Dedifferentiated amniotic fluid mesenchymal stem cell (primary cell): ENCODE results near the gene ANXA3.
A peak's percentile ranks its signal among the peaks of the same experiment; 100 is the strongest.

Experiments used
- DNase-seq: peaks from one replicate; pipeline ENCODE4 v3.0.0-alpha.2; 2016; ENCODE audit errors: extremely low spot score

Gene ANXA3

DNA sequence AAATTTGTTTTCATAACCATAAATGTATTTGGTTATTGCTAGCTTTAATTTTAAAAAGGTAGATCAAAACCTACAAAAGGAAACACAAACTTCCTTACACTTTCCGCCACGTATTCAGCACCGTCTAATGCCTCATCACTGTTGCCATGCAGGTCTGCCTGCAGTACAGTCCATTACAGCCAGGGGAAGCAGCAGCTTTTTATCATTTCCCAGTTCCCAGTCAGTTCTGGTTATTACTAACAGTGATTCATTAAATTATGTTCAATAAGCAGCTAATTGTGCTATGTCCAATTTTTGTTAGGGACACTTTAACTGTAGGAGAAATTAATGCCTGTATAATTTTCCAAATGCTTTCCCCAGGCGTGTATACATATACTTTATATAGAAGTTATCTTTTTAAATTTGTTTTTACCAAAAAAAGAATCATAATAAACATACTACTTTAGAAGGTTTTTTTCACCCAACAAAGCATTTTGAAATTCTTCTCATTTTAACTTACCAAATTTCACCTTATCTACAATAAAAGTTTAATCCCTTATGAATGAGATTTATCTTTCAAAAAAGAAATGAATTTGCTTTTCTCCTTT, 93.3 kb downstream of the ANXA3 start:
- DNase-seq = peak; percentile 67

DNA sequence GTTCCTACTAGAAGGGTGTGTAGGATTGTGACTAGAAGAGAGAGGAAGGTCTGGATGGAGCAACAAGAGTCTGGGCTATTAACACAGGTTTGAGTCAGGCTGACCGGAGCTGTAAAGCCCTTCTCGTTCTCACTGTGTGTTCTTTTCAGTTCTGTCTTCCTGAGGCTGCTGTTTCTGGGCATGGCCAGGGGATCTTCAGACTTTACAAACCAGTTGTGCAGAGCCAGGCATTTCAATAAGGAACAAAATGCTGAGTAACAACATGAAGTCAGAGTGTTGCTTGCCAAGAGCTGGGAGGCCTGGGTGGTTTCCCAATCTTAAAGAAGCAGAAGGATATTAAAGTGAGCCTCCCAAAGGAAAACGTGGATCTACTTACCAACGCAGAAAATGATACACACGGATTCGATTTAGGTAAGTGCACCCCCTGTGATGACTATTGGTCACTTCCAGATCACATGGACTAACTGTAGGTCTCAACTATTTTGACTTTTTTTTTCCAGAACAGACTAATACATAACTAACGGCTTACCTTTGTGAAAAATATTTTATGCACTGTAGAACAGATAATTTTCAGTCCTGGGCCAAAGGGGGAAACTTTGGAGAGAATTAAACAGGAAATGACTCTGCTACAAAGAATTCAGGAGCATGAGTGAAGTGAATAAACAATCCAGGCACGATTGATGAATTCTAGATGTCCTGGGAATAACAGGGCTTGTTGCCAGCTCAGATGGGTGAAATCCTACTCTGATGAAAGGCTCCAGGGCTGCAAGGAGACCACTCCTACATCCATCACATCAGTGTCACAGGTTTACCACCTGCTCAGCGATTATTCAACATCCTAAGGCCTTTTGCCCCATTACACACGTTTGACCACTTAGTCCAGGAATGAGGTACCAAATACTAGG, 94.5 kb downstream of the ANXA3 start:
- peak; percentile 90 for DNase-seq

DNA sequence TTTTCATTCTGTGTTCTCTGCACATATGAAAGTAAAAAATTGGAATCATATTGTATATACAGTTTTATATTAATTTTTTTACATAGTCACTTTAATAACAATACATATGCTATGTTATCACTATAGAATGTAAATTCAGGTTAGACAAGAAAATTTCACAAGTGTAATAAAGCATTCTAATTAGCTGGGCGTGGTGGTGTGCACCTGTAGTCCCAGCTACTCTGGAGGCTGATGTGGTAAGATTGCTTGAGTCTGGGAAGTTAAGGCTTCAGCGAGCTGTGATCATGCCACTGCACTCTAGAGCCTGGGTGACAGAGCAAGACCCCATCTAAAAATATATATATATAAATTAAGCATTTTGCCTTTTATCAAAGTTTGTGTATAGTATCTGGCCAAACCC, 95.7 kb downstream of the ANXA3 start:
- no peak for DNase-seq

DNA sequence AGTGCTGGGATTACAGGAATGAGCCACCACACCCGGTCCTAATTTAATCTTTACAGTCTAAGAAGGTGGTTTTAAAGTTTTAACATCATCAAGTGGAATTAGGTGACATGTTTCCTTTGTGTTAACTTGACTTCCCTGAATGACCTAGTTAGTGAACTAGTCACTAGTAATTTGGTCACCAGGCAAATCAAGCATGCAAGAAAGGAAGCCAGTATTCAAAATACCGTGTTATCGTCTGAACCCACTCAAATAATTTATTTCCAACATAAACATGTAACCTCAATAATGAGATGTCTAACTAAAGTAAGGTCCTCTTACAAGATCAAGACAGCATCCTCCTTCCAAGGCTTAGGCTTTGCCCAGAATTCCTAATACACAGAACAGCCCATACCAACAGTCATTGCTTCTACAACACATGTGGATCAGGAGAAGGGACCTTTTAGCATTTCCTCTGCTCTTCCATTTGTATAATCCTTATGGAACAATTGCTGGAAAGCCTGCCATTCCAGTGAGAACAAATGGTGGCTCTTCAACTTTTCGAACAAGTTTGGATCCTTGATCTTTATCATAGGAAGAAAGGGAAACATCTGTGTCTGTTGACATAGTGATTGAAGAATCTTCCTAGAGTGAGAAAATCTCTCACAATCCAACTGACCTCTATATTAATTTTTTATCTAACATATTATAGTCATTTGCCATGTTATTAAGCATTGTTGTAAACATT, 97.2 kb downstream of the ANXA3 start:
- no peak for DNase-seq

DNA sequence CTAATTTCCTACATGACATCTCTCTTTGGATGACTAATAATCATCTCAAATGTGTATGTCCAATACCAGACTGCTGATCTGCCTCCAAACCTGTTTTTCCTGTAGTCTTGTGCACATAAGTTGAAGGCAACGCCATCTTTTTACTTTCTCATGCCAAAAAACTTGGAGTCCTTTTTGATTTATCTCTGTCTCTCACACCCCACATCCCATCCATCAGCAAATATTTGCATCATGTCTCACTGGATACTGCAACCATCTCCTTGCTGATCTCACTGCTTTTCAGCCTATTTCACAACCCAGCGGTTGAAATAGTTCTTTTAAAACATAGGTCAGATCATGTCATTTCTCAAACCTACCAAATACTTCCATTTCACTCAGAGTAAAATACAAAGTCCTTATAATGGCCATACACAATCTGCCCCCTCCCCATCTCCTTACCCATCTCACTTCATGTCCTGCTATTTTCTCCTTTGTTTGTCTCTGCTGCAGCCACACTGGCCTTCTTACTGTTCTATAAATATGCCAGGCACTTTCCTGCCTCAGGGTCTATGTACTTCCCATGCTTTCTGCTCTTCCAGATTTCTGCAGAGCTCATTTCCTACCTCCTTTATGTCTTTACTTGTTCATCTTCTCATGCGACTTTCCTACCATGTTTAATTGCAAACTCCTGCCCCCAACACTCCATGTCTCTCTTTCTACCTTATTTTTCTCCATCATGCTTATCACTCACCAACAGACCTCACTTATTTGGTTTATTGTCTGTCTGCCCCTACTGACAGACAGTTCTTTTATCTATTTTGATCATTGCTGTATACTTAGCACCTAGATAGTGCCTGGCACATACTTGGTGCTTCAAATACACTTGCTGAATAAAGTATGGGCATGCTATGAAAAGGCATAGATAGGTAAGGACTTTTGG, 98.8 kb downstream of the ANXA3 start:
- DNase-seq = peak; percentile 72

DNA sequence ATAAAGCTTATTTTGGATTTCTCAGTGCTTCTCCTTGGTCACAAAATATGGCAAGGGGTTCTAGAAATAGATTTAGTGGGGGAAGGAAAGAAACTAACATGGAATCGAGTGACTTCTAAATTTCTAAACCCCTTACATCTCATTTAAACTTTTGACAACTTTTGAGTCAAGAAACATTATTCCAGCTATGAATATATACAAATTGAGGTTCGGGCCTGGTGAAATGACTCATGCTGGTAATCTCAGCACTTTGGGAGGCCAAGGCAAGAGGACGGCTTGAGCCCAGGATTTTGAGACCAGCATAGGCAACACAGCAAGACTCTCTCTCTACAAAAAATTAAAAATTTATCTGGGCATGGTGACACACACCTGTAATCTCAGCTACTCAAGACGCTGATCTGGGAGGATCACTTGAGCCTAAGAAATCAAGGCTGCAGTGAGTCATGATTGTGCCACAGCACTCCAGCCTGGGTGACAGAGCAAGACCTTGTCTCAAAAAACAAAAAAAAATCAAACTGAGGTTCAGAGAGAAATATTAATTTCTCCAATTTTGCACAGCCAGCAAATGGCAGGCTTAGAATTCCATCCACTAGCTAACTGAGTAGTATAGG, 99.8 kb downstream of the ANXA3 start:
- no peak for DNase-seq

DNA sequence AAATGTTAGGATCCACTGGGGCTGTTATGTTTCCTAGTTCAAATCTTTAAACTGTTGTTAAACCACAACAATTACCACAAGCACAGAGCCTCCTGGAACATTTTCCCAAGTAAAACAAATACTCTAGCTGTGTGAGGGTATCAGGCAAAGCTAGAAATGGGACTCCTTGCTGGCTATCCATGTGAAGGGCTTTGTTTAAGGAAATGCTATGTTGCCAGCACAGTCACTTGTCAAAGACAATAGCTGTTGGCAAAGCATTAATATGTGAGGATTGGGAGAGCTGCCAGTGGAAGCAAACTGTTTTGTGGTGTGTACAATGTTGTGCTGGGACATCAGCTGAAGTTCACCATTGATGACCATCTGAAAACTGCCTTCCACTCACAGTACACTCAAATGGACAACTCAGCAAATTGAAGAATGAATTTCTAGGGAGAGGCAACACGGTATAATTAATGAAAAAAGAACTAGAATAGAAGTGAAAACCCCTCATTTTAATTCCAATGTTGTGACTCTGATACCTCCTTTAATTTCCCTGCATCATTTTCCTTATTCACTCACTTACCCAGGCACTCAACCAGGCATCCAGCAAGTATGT, 100.8 kb downstream of the ANXA3 start:
- peak; percentile 28 for DNase-seq

DNA sequence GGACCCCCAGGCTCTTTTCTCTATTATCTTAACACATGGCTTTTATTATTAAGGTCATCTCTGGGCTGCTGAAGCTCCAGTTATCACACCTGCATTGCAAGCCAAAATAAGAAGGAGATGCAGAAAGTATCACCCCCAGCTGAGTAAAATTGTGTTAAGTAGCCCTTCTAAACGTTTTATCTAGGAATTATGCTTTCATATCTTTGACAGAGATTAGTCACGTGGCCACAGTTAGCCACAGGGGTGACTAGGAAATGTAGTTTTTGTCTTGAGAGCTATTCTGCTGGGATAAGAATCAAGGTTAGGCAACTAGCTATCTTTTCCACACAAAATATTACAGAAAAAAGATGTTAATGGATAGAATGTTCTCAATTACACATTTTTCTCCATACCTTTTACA, 102.1 kb downstream of the ANXA3 start:
- DNase-seq = no peak

DNA sequence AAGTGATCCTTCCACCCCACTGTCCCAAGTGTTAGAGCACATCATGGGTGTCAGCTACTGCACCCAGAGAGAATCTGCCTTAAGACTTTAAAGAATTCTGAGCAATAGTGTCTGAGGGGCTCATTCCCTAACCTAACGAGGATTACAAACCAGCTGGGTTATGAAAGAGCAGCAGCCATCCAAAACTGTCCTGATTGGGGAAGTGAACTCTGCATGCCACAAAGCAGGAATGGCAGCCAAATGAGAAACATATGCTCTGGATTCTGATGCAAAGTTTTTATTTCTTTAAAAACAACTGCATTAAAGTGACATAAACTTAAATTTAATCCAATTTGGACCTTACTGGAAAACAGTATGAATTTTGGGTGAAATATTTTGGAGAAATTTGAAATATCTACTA, 103.2 kb downstream of the ANXA3 start:
- peak; percentile 85 for DNase-seq

DNA sequence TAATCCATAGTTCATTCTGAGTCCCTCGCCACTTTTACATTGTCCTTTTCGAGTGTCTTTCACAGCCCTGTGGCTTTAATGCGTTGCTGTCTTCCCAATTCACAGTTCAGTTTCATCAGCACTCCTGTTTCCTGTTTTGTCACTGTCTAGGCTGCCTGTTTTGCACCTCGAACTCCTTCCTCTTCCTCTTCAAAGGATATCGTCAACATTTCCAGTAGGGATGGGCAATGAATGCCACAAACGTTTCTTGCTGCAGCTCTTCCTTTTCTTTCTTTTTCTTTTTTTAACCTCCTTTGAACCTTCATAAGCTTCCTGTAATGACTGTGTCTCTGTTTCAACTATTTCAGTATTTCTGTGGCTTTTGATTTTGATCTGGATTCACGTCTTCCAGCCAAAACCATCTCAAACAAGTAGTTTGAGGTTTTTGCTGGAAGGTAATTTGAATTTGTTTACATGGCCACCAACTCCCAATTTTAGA, 105.4 kb downstream of the ANXA3 start:
- no peak for DNase-seq

DNA sequence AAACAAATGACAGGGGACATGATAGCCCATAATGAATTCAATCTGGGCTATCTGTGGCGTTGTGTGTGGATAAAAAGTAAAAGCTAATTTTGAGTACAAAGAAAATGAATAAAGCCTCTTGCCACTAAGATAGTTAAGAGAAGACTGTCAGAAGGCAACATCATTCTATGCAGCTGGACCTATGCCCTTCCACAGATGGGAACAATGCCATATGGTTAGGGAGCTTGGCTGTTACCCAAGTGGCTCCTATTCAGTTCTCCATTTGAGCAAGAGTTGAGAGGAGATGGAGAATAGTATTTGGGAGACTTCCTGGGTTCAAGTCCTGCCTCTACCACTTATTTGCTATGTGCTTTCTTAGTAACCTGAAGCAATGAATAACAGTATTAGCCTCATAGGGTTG, 107.7 kb downstream of the ANXA3 start:
- DNase-seq = no peak

DNA sequence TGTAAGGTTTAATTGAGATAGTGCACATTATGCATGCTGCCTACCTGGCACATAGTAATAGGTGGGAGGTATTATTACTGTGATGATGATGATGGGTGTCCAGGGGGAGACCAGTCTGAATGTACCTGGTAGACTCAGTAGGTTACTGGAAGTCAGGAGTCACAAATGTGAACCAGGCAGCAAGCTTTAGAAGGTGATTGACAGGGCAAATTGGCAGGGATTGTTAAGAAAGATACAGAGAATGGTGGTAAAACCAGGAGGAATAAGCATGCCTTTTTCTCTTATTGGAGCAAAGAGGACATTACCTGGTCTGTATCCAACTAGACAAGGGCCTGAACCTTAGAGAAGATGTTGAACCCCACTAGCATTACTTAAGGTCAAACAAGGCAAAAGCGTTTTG, 108.1 kb downstream of the ANXA3 start:
- no peak for DNase-seq
